HG03520 (cell line): ENCODE results near the gene BSN.

Source experiments
- ATAC-seq: cut with Tn5 transposase; IDR thresholded peaks from one replicate; pipeline ENCODE4 v1.9.1; 2021; ENCODE audit warnings: mild to moderate bottlenecking, moderate library complexity; ENCODE audit not compliant: unreplicated experiment

The BSN gene, protein sequence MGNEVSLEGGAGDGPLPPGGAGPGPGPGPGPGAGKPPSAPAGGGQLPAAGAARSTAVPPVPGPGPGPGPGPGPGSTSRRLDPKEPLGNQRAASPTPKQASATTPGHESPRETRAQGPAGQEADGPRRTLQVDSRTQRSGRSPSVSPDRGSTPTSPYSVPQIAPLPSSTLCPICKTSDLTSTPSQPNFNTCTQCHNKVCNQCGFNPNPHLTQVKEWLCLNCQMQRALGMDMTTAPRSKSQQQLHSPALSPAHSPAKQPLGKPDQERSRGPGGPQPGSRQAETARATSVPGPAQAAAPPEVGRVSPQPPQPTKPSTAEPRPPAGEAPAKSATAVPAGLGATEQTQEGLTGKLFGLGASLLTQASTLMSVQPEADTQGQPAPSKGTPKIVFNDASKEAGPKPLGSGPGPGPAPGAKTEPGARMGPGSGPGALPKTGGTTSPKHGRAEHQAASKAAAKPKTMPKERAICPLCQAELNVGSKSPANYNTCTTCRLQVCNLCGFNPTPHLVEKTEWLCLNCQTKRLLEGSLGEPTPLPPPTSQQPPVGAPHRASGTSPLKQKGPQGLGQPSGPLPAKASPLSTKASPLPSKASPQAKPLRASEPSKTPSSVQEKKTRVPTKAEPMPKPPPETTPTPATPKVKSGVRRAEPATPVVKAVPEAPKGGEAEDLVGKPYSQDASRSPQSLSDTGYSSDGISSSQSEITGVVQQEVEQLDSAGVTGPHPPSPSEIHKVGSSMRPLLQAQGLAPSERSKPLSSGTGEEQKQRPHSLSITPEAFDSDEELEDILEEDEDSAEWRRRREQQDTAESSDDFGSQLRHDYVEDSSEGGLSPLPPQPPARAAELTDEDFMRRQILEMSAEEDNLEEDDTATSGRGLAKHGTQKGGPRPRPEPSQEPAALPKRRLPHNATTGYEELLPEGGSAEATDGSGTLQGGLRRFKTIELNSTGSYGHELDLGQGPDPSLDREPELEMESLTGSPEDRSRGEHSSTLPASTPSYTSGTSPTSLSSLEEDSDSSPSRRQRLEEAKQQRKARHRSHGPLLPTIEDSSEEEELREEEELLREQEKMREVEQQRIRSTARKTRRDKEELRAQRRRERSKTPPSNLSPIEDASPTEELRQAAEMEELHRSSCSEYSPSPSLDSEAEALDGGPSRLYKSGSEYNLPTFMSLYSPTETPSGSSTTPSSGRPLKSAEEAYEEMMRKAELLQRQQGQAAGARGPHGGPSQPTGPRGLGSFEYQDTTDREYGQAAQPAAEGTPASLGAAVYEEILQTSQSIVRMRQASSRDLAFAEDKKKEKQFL (N-terminal part only)

GRCh38 chr3:49553692-49554632 is at the start of gene BSN:
BSN (plus strand) TSS chr3:49554477; CDS start chr3:49554603, 126 bp downstream.
- peak; percentile 82 for ATAC-seq

- ATAC-seq, result no peak
These were observed 47.4 kb upstream of the BSN start for GRCh38 chr3:49506906-49507305.

GRCh38 chr3:49509028-49509561 is 45.2 kb upstream of the BSN start:
- ATAC-seq, result no peak

- no peak for ATAC-seq
These were observed 42.6 kb upstream of the BSN start for GRCh38 chr3:49511639-49512038.

- no peak for ATAC-seq
These were observed 41.4 kb upstream of the BSN start for GRCh38 chr3:49512781-49513355.

GRCh38 chr3:49513494-49514124 is 40.7 kb upstream of the BSN start:
- no peak for ATAC-seq

DNA sequence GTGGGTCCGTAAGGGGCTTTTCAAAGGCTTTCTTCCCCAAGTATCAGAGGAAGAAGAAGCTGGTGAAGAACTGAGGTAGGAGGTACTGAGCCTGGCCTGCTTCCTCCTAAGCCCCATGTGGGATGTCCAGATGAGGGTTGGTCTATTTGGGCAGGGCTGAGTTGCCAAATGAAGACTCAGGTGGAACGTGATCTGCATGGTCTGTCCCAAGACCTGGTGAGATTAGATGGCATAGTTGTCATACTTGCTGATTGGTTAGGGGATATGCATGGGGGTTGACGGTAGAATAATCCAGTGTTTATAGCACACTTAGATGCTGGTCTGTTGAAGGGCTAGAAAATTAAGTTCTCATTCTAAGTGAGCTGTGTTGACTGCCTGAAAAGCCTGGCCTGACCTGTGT is 36.3 kb upstream of the BSN start:
- no peak for ATAC-seq

- no peak for ATAC-seq
These were observed 35.8 kb upstream of the BSN start for GRCh38 chr3:49518441-49518840.

GRCh38 chr3:49519296-49519695 is 35.0 kb upstream of the BSN start:
- no peak for ATAC-seq

DNA sequence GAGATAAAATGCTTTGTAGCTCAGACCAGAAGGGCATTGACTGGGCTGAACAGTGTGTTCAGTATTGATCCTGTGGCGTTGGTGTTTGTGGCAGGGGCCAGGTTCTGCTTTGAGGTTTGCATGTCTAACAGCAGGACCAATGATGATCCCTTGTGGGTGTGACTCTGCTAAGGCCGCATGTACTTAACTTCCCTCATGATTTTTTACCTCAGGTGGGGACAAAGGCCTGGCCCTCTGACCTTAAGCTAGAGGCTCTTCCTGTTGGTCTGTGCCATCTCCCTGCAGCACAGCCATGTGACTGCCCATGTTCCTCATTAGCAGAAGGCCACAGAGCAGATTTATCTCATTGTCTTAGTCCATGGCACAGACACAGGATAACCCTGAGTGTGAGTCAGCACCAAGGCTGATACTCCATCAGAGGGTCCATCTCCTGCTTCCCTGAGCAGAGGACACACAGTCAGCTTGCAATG is 34.3 kb upstream of the BSN start:
- no peak for ATAC-seq

GRCh38 chr3:49523756-49524747 is 30.2 kb upstream of the BSN start:
- no peak for ATAC-seq

DNA sequence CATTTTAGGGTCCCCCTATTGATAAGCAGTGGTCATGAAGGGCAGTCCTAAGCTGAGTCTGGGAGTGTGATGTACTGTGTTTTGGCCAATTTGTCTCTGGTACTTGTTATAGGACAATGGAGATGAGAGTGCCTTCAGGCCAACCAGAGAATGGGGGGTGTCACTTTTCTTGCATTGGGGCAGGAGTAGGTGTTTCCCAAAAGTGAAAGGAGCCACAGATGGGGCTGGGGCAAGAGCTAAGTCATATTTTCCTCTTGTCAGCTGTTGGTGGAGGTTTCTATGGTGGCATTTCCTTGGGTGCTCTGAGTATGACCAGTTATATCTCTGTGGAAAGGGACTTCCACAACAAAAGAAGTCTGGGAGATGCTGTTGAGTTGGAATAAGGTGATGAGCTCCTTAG is 24.7 kb upstream of the BSN start:
- no peak for ATAC-seq

DNA sequence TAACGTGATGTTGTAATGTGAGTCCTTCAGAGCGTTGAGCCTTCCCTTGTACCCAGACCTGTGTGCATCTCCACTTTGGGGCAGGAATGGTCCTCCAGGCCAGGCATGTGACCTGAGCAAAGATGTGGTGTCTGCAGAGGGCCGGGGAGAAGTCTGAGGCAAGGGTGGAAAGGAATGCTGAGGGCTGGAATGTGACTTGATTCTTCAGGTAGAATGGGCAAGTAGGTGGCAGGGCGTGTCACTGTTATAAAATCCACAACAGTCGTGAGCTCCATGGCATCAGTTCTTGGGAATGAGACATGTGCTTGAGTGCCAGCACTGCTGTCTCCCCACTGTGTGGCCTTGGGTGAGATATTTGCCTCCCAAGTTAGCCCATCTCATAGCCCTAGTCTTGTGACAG is 24.0 kb upstream of the BSN start:
- no peak for ATAC-seq

GRCh38 chr3:49530701-49531100 is 23.6 kb upstream of the BSN start:
- no peak for ATAC-seq

GRCh38 chr3:49531218-49531617 is 23.1 kb upstream of the BSN start:
- ATAC-seq, result no peak

GRCh38 chr3:49531715-49532114 is 22.6 kb upstream of the BSN start:
- no peak for ATAC-seq

DNA sequence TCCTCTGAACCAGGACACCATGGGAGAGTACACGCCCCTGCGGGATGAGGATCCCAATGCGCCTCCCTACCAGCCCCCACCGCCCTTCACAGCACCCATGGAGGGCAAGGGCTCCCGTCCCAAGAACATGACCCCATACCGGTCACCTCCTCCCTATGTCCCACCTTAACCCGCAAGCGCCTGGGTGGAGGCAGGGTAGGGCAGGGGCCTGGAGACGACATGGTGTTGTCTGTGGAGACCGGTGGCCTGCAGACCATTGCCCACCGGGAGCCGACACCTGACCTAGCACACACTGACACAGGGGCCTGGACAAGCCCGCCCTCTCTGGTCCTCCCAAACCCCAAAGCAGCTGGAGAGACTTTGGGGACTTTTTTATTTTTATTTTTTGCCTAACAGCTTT is 21.2 kb upstream of the BSN start:
- no peak for ATAC-seq
